Measurements from ENCODE around the gene GTF3C2.

GRCh38 chr2:27288610-27289009 is 68.0 kb downstream of the GTF3C2 start:
- TF ChIP-seq SUZ12 (IDR thresholded peaks at IDR 0.05; ENCODE audit: extremely low read depth, insufficient read depth, insufficient read length) = no peak
- no peak for TF ChIP-seq ZNF274 (IDR thresholded peaks at IDR 0.05; ENCODE audit: low read depth, low read length)
- no peak for TF ChIP-seq YY1 (IDR thresholded peaks at IDR 0.05; ENCODE audit: insufficient read depth, insufficient read length)

Data from NT2/D1 (cell line).